ENCODE data around the gene NACC1. TPM values are rescaled to one million over a fixed set of nuclear protein-coding genes. Genes with fewer than 3 reads are reported as not detected.
A peak's percentile ranks its signal among the peaks of the same experiment; 100 is the strongest.

Gene NACC1
- total RNA-seq, 2 experiments from 2014 or later = 13.0 to 13.5 TPM

DNA sequence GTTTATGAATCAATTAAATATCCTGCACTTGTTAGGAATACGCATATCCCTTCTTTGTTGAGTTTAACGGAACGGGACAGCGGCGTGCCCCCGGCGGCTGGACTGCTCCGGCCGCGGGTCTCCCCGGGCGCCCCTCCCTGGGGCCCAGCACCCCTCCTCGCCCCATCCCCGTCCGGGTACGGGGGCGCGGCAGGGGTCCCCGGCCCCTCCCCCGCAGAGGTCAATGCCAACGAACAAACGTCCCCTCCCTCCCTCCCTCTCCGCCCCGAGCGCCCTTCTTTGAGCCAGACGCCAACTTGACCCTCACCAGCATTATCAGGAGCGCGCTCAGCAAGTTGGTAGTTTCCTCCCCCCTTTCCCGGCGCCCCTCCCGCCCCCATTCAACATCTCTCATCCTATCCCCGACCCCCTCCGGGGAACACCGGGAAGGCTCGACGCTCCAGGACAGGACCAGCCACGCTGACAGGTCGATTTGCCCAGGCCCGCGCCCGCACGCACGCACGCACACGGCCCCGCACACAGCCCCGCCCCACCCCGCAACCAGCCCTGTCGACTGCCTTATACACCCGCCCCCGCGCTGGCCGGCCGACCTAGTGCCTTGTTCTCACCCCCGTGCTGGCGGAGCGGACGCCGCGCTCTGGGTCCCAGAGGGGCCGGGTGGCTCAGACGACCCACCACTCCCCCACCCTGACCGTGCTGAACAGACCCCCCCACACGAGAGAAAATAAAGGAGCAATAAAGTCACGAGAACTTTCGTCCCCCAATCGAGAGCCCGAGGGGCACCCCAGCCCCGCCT lies 20.4 kb upstream of the NACC1 start:
- no peak for ATAC-seq (ENCODE audit: poor library complexity)
- peak in 3 of 14 experiments; percentile 34 to 62 (median 58) for DNase-seq
- H3K9me3 ChIP-seq (ENCODE audit: control insufficient read depth in 1 of 2, insufficient read depth in 1 of 2, low read length in 2 of 2) = no peaks in the 10 kb centered on the region
- H3K27me3 Mint-ChIP-seq = peaks cover 30% of the 10 kb centered on the region
- H3K36me3 Mint-ChIP-seq (ENCODE audit: low read depth) = no peaks in the 10 kb centered on the region
- H3K9me3 Mint-ChIP-seq = no peaks in the 10 kb centered on the region
- ChIA-PET POLR2A (no interaction called here), CTCF (interaction anchor here (1.8 kb wide), 1 partner anchor 132 kb away, joined by 10 read pairs; no protein-coding TSS in a partner anchor)
- peaks cover 88% of the 10 kb centered on the region for H3K4me1 ChIP-seq (ENCODE audit: insufficient read depth, low read length)
- H3K4me3 ChIP-seq (ENCODE audit: low read length) = peak overlapping the region; percentile 14
- H3K27ac Mint-ChIP-seq = peak overlapping the region; percentile 91
- H3K27me3 ChIP-seq (ENCODE audit: control insufficient read depth in 1 of 2, insufficient read depth in 2 of 2, low read length in 2 of 2) = peaks cover 23% of the 10 kb centered on the region in 2 experiments
- H3K36me3 ChIP-seq (ENCODE audit: insufficient read depth, low read length) = peaks cover 7% of the 10 kb centered on the region
- intact Hi-C loops (cut with DNase I, micrococcal nuclease) = loop anchor here (2.0 to 5.0 kb wide), 2 partner anchors 19 to 55 kb away; partner anchors contain the start of genes IER2 (in 1 of the 2), STX10 (in 1 of the 2) and TRMT1 (in 1 of the 2)
- H3K4me3 Mint-ChIP-seq = peak overlapping the region; percentile 69
- TF ChIP-seq, protein P1, sequence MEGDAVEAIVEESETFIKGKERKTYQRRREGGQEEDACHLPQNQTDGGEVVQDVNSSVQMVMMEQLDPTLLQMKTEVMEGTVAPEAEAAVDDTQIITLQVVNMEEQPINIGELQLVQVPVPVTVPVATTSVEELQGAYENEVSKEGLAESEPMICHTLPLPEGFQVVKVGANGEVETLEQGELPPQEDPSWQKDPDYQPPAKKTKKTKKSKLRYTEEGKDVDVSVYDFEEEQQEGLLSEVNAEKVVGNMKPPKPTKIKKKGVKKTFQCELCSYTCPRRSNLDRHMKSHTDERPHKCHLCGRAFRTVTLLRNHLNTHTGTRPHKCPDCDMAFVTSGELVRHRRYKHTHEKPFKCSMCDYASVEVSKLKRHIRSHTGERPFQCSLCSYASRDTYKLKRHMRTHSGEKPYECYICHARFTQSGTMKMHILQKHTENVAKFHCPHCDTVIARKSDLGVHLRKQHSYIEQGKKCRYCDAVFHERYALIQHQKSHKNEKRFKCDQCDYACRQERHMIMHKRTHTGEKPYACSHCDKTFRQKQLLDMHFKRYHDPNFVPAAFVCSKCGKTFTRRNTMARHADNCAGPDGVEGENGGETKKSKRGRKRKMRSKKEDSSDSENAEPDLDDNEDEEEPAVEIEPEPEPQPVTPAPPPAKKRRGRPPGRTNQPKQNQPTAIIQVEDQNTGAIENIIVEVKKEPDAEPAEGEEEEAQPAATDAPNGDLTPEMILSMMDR (IDR thresholded peaks at IDR 0.05) = no peak
- no peak overlapping the region for H3K27ac ChIP-seq (ENCODE audit: low read depth in 1 of 2, low read length in 2 of 2)
- peaks cover 60% of the 10 kb centered on the region for H3K4me1 Mint-ChIP-seq (ENCODE audit: low read depth)

DNA sequence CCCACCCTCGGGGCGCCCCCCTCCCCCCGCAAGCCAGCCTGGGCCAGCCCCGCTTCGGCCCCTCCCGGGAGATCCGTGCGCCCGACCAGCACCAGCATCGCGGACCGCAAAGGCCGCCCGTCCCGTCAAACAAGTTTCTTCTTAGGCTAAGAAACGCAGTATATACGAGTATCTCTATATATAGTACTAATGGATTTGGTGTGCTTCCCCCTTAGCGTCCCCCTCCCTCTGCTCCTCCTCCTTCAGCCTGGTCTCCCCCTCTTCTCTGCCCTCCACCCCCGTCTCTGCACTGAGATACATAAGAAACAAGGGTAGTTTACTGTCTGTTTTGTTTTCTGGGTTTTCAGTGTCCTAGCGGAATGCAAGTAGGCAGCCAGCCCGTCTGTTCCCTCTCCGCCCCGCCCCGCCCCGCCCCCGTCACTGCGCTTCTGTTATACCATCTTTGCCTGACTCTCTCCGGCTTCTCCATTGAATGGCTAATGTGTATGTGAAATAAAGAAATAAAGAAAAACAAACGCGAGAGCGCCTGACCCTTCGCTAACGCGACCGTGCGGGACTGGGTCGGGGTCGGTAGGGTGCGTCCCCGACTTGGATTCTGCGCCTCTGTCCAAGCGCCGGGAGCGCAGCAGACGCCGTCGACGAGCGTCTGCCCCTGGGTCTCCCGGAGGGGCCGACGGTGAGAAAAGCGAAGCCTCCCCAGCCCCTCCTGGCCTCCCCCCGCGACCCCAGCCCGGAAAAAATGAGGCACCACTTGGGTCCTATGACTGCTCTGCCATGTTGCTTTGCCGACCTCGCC lies 19.6 kb upstream of the NACC1 start:
- DNase-seq (peak in 5 of 14 experiments; percentile 31 to 79 (median 69)), ATAC-seq (ENCODE audit: poor library complexity) (peak; percentile 17)
- Histone ChIP-seq H3K4me3 (ENCODE audit: low read length) (peak overlapping the region; percentile 59), H3K4me1 (ENCODE audit: insufficient read depth, low read length) (peaks cover 97% of the 10 kb centered on the region), H3K36me3 (ENCODE audit: insufficient read depth, low read length) (peaks cover 7% of the 10 kb centered on the region), H3K9me3 (ENCODE audit: control insufficient read depth in 1 of 2, insufficient read depth in 1 of 2, low read length in 2 of 2) (no peaks in the 10 kb centered on the region), H3K27ac (ENCODE audit: low read depth in 1 of 2, low read length in 2 of 2) (peak overlapping the region in 1 of 2 donors; percentile 73), H3K27me3 (ENCODE audit: control insufficient read depth in 1 of 2, insufficient read depth in 2 of 2, low read length in 2 of 2) (peaks cover 23% of the 10 kb centered on the region in 2 experiments)
- ChIA-PET CTCF (no interaction called here), POLR2A (interaction anchor here (1.5 to 3.5 kb wide), 4 partner anchors 19 to 305 kb away, joined by 3 to 32 read pairs (median 10); partner anchors contain the start of genes IER2, NACC1, STX10 and TRMT1)
- TF ChIP-seq, protein P1 (IDR thresholded peaks at IDR 0.05) = no peak
- Mint-ChIP-seq H3K9me3 (no peaks in the 10 kb centered on the region), H3K36me3 (ENCODE audit: low read depth) (no peaks in the 10 kb centered on the region), H3K4me1 (ENCODE audit: low read depth) (peaks cover 65% of the 10 kb centered on the region), H3K4me3 (peak overlapping the region; percentile 88), H3K27me3 (peaks cover 30% of the 10 kb centered on the region), H3K27ac (peak overlapping the region; percentile 91)
- intact Hi-C loops (cut with DNase I, micrococcal nuclease) = loop anchor here (1.0 to 5.0 kb wide), 3 partner anchors 18 to 54 kb away; partner anchors contain the start of genes IER2 (in 1 of the 2), STX10 (in 1 of the 2) and TRMT1 (in 1 of the 2)
